GM23338 (cell line): ENCODE data around the gene TBC1D10B. TPM values are rescaled to one million over a fixed set of nuclear protein-coding genes. Genes with fewer than 3 reads are reported as not detected.

Source experiments
- ATAC-seq: fragments of 200-7000 bp; cut with Tn5 transposase; 3 replicates; pipeline ENCODE4 v1.9.1; 2020
- DNase-seq: peaks from one replicate; pipeline ENCODE4 v3.0.0-alpha.2; 2015; ENCODE audit warnings: low spot score
- H2AFZ ChIP-seq: fragments of 200-600 bp; sonication (generic); 2 replicates; pipeline ENCODE4 v1.8.0; 2016; ENCODE audit warnings: antibody characterized with exemption, mild to moderate bottlenecking, moderate library complexity
- H3F3A ChIP-seq: fragments of 200-600 bp; sonication (generic); replicated peaks from 2 replicates; pipeline ENCODE4 v1.8.0; 2017; ENCODE audit warnings: antibody characterized with exemption, mixed run types, low read depth
- H3K27ac ChIP-seq: fragments of 200-600 bp; sonication (generic); 2 replicates; pipeline ENCODE4 v1.6.1; 2016; ENCODE audit warnings: low read depth
- H3K27me3 ChIP-seq: fragments of 200-600 bp; sonication (generic); 2 replicates; pipeline ENCODE4 v1.8.0; 2016; ENCODE audit warnings: mild to moderate bottlenecking, mixed run types, moderate library complexity; ENCODE audit not compliant: insufficient read depth
- H3K36me3 ChIP-seq: fragments of 200-600 bp; sonication (generic); 2 replicates; pipeline ENCODE4 v1.8.0; 2016; ENCODE audit warnings: mild to moderate bottlenecking; ENCODE audit not compliant: insufficient read depth
- H3K4me1 ChIP-seq: fragments of 200-600 bp; sonication (generic); 2 replicates; pipeline ENCODE4 v1.8.0; 2016; ENCODE audit warnings: mild to moderate bottlenecking, moderate library complexity; ENCODE audit not compliant: insufficient read depth
- H3K4me2 ChIP-seq: fragments of 200-600 bp; sonication (generic); 2 replicates; pipeline ENCODE4 v1.7.1; 2017; ENCODE audit warnings: mixed run types
- H3K4me3 ChIP-seq: fragments of 200-600 bp; sonication (generic); 2 replicates; pipeline ENCODE4 v1.6.1; 2016; ENCODE audit warnings: mixed run types
- H3K79me2 ChIP-seq: fragments of 200-600 bp; sonication (generic); replicated peaks from 2 replicates; pipeline ENCODE4 v1.8.0; 2017; ENCODE audit warnings: mild to moderate bottlenecking; ENCODE audit not compliant: insufficient read depth
- H3K9me2 ChIP-seq: fragments of 200-600 bp; sonication (generic); 2 replicates; pipeline ENCODE4 v1.8.0; 2017; ENCODE audit not compliant: insufficient read depth
- H4K20me1 ChIP-seq: fragments of 200-600 bp; sonication (generic); replicated peaks from 2 replicates; pipeline ENCODE4 v1.8.0; 2017; ENCODE audit warnings: mild to moderate bottlenecking; ENCODE audit not compliant: insufficient read depth
- H3K27ac Mint-ChIP-seq: 2 replicates; pipeline ENCODE4 v1.8.0; 2020; ENCODE audit warnings: inconsistent platforms, mild to moderate bottlenecking, moderate library complexity, mixed read lengths
- H3K27me3 Mint-ChIP-seq: 3 replicates; pipeline ENCODE4 v1.8.0; 2022; ENCODE audit warnings: low read depth, mild to moderate bottlenecking, moderate library complexity, mixed read lengths, inconsistent platforms; ENCODE audit not compliant: insufficient read depth, poor library complexity
- H3K36me3 Mint-ChIP-seq: 3 replicates; pipeline ENCODE4 v1.8.0; 2021; ENCODE audit warnings: low read depth, mild to moderate bottlenecking, inconsistent platforms, moderate library complexity, mixed read lengths
- H3K4me1 Mint-ChIP-seq: 3 replicates; pipeline ENCODE4 v1.8.0; 2020; ENCODE audit warnings: mild to moderate bottlenecking, inconsistent platforms, mixed read lengths
- H3K4me3 Mint-ChIP-seq: 3 replicates; pipeline ENCODE4 v1.8.0; 2021; ENCODE audit warnings: moderate library complexity, mild to moderate bottlenecking, inconsistent platforms, mixed read lengths
- H3K9me3 Mint-ChIP-seq: 3 replicates; pipeline ENCODE4 v1.8.0; 2020; ENCODE audit warnings: moderate library complexity, mild to moderate bottlenecking, inconsistent platforms, mixed read lengths
- CREB1 ChIP-seq: fragments of 250-450 bp; sonication (Bioruptor Pico); IDR thresholded peaks from 2 replicates; pipeline ENCODE4 v1.5.0; 2020; ENCODE audit warnings: low read depth, mild to moderate bottlenecking, moderate library complexity
- NANOG ChIP-seq: IDR thresholded peaks from 2 replicates; pipeline ENCODE4 v1.6.1; 2016; ENCODE audit warnings: antibody characterized with exemption, borderline replicate concordance
- REST ChIP-seq: IDR thresholded peaks from one replicate; pipeline ENCODE4 v1.6.1; 2018; ENCODE audit warnings: antibody characterized with exemption; ENCODE audit not compliant: unreplicated experiment
- STAT1 ChIP-seq: IDR thresholded peaks from one replicate; pipeline ENCODE4 v1.6.1; 2016; ENCODE audit warnings: antibody characterized with exemption; ENCODE audit not compliant: unreplicated experiment
- ZNF114 ChIP-seq: fragments of 250-450 bp; sonication (Bioruptor Pico); IDR thresholded peaks from 2 replicates; pipeline ENCODE4 v1.5.0; 2020; ENCODE audit warnings: mild to moderate bottlenecking, moderate library complexity
- ZNF331 ChIP-seq: fragments of 250-450 bp; sonication (Bioruptor Pico); IDR thresholded peaks from 2 replicates; pipeline ENCODE4 v1.5.0; 2020; ENCODE audit warnings: low read depth, mild to moderate bottlenecking, moderate library complexity
- polyA plus RNA-seq: library from polyadenylated mRNA; unstranded; fragments of >200 nt; fragmentation: Nextera tagmentation; extraction: Ambion mirVana; gene quantifications from 2 replicates; pipeline ENCODE4 v1.2.1, GENCODE V29; 2016
- total RNA-seq: library from RNA; depleted of rRNA; stranded (reverse); fragments of >200 nt; shearing (Covaris generic); gene quantifications from 2 replicates; pipeline ENCODE4 v1.2.3, GENCODE V29; 2014
- TF ChIP-seq, protein P1 (sequence below): fragments of 250-450 bp; sonication (Bioruptor Pico); IDR thresholded peaks from 2 replicates; pipeline ENCODE4 v1.5.0; 2020; ENCODE audit warnings: mild to moderate bottlenecking, moderate library complexity
- TF ChIP-seq, protein P2 (sequence below): IDR thresholded peaks from 2 replicates; pipeline ENCODE4 v1.6.1; 2016; ENCODE audit warnings: antibody characterized with exemption

TBC1D10B gene
- total and polyA plus RNA-seq, 2 experiments from 2014 or later = 13.3 to 30.8 TPM

DNA sequence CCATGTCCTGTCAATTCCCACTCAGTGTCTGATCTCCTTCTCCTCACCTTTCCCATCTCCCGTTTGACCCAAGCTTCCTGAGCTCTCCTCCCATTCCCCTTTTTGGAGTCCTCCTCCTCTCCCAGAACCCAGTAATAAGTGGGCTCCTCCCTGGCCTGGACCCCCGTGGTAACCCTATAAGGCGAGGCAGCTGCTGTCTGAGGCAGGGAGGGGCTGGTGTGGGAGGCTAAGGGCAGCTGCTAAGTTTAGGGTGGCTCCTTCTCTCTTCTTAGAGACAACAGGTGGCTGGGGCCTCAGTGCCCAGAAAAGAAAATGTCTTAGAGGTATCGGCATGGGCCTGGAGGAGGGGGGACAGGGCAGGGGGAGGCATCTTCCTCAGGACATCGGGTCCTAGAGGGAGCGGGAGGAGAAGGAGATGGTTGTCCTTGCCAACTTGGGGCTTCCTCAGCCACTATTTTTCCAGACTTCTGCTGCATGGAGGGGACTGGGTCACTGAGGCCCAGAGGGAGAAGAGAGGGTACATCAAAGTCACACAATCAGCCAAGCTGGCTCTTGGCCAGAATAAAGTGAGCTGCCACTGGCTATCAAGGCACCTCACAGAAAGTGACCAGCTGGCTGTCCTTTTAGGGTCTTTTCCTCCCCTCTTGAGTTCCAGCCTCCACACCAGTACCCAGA, 1.9 kb upstream of the TBC1D10B start:
- Histone ChIP-seq H3K79me2 (peaks cover 20% of the 10 kb centered on the region), H3F3A (peaks cover 8% of the 10 kb centered on the region), H3K4me3 (no peak overlapping the region), H4K20me1 (peaks cover 1% of the 10 kb centered on the region; the same call in 1 of the 2 replicates), H3K27ac (no peak overlapping the region), H2AFZ (no peak overlapping the region), H3K27me3 (no peaks in the 10 kb centered on the region), H3K4me1 (peaks cover 19% of the 10 kb centered on the region), H3K4me2 (0 out of 2 replicates have a peak overlapping the region, but pooled peaks have one; percentile 66), H3K36me3 (no peaks in the 10 kb centered on the region), H3K9me2 (no peaks in the 10 kb centered on the region)
- H3K9me3 Mint-ChIP-seq = no peaks in the 10 kb centered on the region
- H3K36me3 Mint-ChIP-seq = no peaks in the 10 kb centered on the region; the same call in 2 of the 3 replicates
- no peak overlapping the region for H3K27ac Mint-ChIP-seq
- no peak for DNase-seq
- H3K4me3 Mint-ChIP-seq = peak overlapping the region; percentile 74
- TF ChIP-seq CREB1 (CRISPR knock-in tag) = no peak
- TF ChIP-seq NANOG = no peak
- TF ChIP-seq, protein P1, sequence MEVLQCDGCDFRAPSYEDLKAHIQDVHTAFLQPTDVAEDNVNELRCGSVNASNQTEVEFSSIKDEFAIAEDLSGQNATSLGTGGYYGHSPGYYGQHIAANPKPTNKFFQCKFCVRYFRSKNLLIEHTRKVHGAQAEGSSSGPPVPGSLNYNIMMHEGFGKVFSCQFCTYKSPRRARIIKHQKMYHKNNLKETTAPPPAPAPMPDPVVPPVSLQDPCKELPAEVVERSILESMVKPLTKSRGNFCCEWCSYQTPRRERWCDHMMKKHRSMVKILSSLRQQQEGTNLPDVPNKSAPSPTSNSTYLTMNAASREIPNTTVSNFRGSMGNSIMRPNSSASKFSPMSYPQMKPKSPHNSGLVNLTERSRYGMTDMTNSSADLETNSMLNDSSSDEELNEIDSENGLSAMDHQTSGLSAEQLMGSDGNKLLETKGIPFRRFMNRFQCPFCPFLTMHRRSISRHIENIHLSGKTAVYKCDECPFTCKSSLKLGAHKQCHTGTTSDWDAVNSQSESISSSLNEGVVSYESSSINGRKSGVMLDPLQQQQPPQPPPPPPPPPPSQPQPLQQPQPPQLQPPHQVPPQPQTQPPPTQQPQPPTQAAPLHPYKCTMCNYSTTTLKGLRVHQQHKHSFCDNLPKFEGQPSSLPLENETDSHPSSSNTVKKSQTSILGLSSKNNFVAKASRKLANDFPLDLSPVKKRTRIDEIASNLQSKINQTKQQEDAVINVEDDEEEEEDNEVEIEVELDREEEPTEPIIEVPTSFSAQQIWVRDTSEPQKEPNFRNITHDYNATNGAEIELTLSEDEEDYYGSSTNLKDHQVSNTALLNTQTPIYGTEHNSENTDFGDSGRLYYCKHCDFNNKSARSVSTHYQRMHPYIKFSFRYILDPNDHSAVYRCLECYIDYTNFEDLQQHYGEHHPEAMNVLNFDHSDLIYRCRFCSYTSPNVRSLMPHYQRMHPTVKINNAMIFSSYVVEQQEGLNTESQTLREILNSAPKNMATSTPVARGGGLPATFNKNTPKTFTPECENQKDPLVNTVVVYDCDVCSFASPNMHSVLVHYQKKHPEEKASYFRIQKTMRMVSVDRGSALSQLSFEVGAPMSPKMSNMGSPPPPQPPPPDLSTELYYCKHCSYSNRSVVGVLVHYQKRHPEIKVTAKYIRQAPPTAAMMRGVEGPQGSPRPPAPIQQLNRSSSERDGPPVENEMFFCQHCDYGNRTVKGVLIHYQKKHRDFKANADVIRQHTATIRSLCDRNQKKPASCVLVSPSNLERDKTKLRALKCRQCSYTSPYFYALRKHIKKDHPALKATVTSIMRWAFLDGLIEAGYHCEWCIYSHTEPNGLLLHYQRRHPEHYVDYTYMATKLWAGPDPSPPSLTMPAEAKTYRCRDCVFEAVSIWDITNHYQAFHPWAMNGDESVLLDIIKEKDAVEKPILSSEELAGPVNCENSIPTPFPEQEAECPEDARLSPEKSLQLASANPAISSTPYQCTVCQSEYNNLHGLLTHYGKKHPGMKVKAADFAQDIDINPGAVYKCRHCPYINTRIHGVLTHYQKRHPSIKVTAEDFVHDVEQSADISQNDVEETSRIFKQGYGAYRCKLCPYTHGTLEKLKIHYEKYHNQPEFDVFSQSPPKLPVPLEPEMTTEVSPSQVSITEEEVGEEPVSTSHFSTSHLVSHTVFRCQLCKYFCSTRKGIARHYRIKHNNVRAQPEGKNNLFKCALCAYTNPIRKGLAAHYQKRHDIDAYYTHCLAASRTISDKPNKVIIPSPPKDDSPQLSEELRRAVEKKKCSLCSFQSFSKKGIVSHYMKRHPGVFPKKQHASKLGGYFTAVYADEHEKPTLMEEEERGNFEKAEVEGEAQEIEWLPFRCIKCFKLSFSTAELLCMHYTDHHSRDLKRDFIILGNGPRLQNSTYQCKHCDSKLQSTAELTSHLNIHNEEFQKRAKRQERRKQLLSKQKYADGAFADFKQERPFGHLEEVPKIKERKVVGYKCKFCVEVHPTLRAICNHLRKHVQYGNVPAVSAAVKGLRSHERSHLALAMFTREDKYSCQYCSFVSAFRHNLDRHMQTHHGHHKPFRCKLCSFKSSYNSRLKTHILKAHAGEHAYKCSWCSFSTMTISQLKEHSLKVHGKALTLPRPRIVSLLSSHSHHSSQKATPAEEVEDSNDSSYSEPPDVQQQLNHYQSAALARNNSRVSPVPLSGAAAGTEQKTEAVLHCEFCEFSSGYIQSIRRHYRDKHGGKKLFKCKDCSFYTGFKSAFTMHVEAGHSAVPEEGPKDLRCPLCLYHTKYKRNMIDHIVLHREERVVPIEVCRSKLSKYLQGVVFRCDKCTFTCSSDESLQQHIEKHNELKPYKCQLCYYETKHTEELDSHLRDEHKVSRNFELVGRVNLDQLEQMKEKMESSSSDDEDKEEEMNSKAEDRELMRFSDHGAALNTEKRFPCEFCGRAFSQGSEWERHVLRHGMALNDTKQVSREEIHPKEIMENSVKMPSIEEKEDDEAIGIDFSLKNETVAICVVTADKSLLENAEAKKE (CRISPR knock-in tag) = no peak
- TF ChIP-seq ZNF331 (CRISPR knock-in tag) = no peak
- TF ChIP-seq, protein P2, sequence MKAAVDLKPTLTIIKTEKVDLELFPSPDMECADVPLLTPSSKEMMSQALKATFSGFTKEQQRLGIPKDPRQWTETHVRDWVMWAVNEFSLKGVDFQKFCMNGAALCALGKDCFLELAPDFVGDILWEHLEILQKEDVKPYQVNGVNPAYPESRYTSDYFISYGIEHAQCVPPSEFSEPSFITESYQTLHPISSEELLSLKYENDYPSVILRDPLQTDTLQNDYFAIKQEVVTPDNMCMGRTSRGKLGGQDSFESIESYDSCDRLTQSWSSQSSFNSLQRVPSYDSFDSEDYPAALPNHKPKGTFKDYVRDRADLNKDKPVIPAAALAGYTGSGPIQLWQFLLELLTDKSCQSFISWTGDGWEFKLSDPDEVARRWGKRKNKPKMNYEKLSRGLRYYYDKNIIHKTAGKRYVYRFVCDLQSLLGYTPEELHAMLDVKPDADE = no peak
- TF ChIP-seq ZNF114 = no peak
- TF ChIP-seq REST = no peak
- no peak for TF ChIP-seq STAT1
- H3K27me3 Mint-ChIP-seq = peaks cover 29% of the 10 kb centered on the region
- ATAC-seq = no peak
- H3K4me1 Mint-ChIP-seq = peaks cover 41% of the 10 kb centered on the region
